Measurements from ENCODE around the gene TGFB1. TPM values are rescaled to one million over a fixed set of nuclear protein-coding genes. Genes with fewer than 3 reads are reported as not detected.
A peak's percentile ranks its signal among the peaks of the same experiment; 100 is the strongest.
"Not testable (repeated sequence)": the region's sequence is repeated elsewhere in the genome, so short reads cannot be mapped to it uniquely, and the experiment has no call there.

Gene TGFB1
- total RNA-seq, 6 experiments from 2014 or later, result 150 to 163 (median 158) TPM

DNA sequence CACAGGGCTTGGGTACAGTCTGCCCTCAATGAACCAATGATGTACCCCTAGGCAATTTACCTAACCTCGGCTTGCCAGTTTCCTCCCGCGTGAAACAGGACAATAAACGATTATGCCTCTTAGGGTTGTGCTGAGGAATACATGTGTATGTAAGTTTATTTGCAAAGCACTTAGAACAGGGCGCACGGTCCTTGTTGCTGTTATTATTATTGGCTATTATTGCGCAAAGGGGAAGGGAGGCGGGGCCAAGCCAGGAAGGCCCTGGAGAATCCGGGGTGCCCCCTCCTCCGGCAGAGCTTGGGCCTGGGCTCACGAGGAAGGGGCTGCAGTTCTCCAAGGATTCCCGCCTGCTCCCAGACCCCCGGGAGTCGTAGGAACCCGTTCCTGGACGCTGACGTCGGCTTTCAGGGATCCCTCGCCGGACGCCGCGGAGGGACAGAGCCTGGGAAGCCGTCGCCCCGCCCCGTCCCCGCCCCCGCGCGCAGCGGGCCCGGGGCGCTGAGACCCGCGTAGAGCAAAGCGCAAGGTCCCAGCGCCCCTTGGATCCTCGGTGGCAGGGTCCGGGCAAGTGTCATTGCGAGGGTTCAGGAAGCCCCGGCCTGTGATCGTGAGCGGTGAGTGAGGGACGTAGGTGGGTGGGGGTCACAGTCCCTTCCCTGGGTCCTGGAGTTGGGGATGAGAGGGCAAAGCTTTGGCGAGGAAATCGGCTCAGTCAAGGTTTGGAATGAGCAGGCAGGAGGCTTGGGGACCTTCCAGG, 22.7 kb upstream of the TGFB1 start, which contains the start of gene TMEM91:
TSS of gene TMEM91 (plus strand) at position 293 of the 757 bp plus-strand sequence. CDS start 1,777 bp downstream, outside the sequence.
- Mint-ChIP-seq H3K27ac (no peak within 1 kb of the TSS), H3K27me3 (ENCODE audit: insufficient read depth) (peaks cover 2% of the 10 kb centered on the region)

GRCh38 chr19:41373993-41374392, 20.3 kb upstream of the TGFB1 start:
- TF ChIP-seq, protein P1, sequence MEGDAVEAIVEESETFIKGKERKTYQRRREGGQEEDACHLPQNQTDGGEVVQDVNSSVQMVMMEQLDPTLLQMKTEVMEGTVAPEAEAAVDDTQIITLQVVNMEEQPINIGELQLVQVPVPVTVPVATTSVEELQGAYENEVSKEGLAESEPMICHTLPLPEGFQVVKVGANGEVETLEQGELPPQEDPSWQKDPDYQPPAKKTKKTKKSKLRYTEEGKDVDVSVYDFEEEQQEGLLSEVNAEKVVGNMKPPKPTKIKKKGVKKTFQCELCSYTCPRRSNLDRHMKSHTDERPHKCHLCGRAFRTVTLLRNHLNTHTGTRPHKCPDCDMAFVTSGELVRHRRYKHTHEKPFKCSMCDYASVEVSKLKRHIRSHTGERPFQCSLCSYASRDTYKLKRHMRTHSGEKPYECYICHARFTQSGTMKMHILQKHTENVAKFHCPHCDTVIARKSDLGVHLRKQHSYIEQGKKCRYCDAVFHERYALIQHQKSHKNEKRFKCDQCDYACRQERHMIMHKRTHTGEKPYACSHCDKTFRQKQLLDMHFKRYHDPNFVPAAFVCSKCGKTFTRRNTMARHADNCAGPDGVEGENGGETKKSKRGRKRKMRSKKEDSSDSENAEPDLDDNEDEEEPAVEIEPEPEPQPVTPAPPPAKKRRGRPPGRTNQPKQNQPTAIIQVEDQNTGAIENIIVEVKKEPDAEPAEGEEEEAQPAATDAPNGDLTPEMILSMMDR (IDR thresholded peaks at IDR 0.05), result no peak
- Mint-ChIP-seq H3K9me3 (no peaks in the 10 kb centered on the region), H3K4me1 (ENCODE audit: low read depth) (peaks cover 31% of the 10 kb centered on the region), H3K27ac (peak overlapping the region; percentile 54), H3K36me3 (ENCODE audit: low read depth) (no peaks in the 10 kb centered on the region), H3K27me3 (ENCODE audit: insufficient read depth) (peaks cover 2% of the 10 kb centered on the region; the same call in 1 of the 2 replicates), H3K4me3 (peak overlapping the region; percentile 13; the same call in 1 of the 2 replicates)
- peak; percentile 72 for DNase-seq

More for the DNA sequence above, 22.7 kb upstream of the TGFB1 start, which contains the start of gene TMEM91:
- no peaks in the 10 kb centered on the region for H3K36me3 Mint-ChIP-seq (ENCODE audit: low read depth)
- H3K4me1 Mint-ChIP-seq (ENCODE audit: low read depth), result peaks cover 41% of the 10 kb centered on the region
- DNase-seq, result no peak
- peak within 1 kb of the TSS; percentile 67 for H3K4me3 Mint-ChIP-seq
- TF ChIP-seq, protein P1 (IDR thresholded peaks at IDR 0.05), result no peak
- no peaks in the 10 kb centered on the region for H3K9me3 Mint-ChIP-seq

- no peak for DNase-seq
- Mint-ChIP-seq H3K4me1 (ENCODE audit: low read depth) (peaks cover 35% of the 10 kb centered on the region), H3K9me3 (no peaks in the 10 kb centered on the region), H3K27ac (no peak overlapping the region), H3K27me3 (ENCODE audit: insufficient read depth) (no peaks in the 10 kb centered on the region; the same call in 1 of the 2 replicates), H3K4me3 (no peak overlapping the region), H3K36me3 (ENCODE audit: low read depth) (no peaks in the 10 kb centered on the region)
- TF ChIP-seq, protein P1 (IDR thresholded peaks at IDR 0.05), result no peak
These were observed 18.8 kb upstream of the TGFB1 start for GRCh38 chr19:41372501-41372900.

GRCh38 chr19:41371541-41371940, 17.8 kb upstream of the TGFB1 start:
- Mint-ChIP-seq H3K9me3 (no peaks in the 10 kb centered on the region), H3K27me3 (ENCODE audit: insufficient read depth) (no peaks in the 10 kb centered on the region; the same call in 1 of the 2 replicates), H3K4me1 (ENCODE audit: low read depth) (peaks cover 44% of the 10 kb centered on the region), H3K4me3 (no peak overlapping the region), H3K36me3 (ENCODE audit: low read depth) (no peaks in the 10 kb centered on the region), H3K27ac (no peak overlapping the region; the same call in 1 of the 2 replicates)
- DNase-seq, result no peak
- TF ChIP-seq, protein P1 (IDR thresholded peaks at IDR 0.05), result no peak

- H3K9me3 Mint-ChIP-seq; DNase-seq; H3K36me3 Mint-ChIP-seq (ENCODE audit: low read depth); H3K27me3 Mint-ChIP-seq (ENCODE audit: insufficient read depth); H3K4me3 Mint-ChIP-seq; H3K27ac Mint-ChIP-seq: not testable (repeated sequence)
- peaks cover 47% of the 10 kb centered on the region for H3K4me1 Mint-ChIP-seq (ENCODE audit: low read depth)
These were observed 17.4 kb upstream of the TGFB1 start for GRCh38 chr19:41371119-41371518.

DNA sequence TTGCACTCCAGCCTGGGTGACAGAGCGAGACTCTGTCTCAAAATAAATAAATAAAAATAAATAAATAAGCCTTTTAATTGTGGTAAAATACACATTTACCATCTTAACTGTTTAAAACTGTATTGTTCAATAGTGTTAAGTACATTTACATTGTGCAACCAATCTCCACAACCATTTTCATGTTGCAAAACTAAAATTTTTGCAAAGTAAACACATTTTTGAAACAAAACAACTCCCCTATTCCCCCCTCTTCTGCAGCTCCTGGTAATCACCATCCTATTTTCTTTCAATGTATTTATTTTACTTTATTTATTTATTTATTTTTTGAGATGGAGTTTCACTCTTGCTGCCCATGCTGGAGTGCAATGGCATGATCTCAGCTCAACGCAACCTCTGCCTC, 16.0 kb upstream of the TGFB1 start:
- peaks cover 5% of the 10 kb centered on the region for H3K36me3 Mint-ChIP-seq (ENCODE audit: low read depth)
- no peaks in the 10 kb centered on the region for H3K9me3 Mint-ChIP-seq
- H3K27me3 Mint-ChIP-seq (ENCODE audit: insufficient read depth), result no peaks in the 10 kb centered on the region; the same call in 1 of the 2 replicates
- DNase-seq, result no peak
- H3K4me3 Mint-ChIP-seq, result no peak overlapping the region
- peaks cover 45% of the 10 kb centered on the region for H3K4me1 Mint-ChIP-seq (ENCODE audit: low read depth)
- no peak overlapping the region for H3K27ac Mint-ChIP-seq
- TF ChIP-seq, protein P1 (IDR thresholded peaks at IDR 0.05), result no peak

All from HFFc6 (cell line).